Globus pallidus (tissue), 1 donor: ENCODE data around the gene ZNF597.

ENCODE experiments used
- DNase-seq: peaks from one replicate; pipeline ENCODE4 v3.0.0-alpha.2; 2015; ENCODE audit warnings: low spot score

The ZNF597 gene

GRCh38 chr16:3443108-3444031 lies at the start of gene ZNF597, which contains the start of gene NAA60:
Gene ZNF597, minus strand, starts transcription at chr16:3443504. Its CDS starts 351 bp downstream, at chr16:3443153.
Gene NAA60, plus strand, starts transcription at chr16:3443680. Its CDS starts 32,548 bp downstream, at chr16:3476228.
- peak; percentile 88 for DNase-seq

- DNase-seq = no peak
Measured at GRCh38 chr16:3492356-3492755, 49.1 kb upstream of the ZNF597 start.

- DNase-seq = no peak
Measured at GRCh38 chr16:3490911-3491629, 47.8 kb upstream of the ZNF597 start.

- no peak for DNase-seq
Measured at GRCh38 chr16:3488801-3489200, 45.5 kb upstream of the ZNF597 start.

GRCh38 chr16:3487521-3488410 lies 44.5 kb upstream of the ZNF597 start:
- no peak for DNase-seq

GRCh38 chr16:3486506-3487215 lies 43.4 kb upstream of the ZNF597 start:
- no peak for DNase-seq

- no peak for DNase-seq
Measured at GRCh38 chr16:3485821-3486505, 42.7 kb upstream of the ZNF597 start.

GRCh38 chr16:3485097-3485745 lies 41.9 kb upstream of the ZNF597 start:
- DNase-seq = no peak

GRCh38 chr16:3484318-3485096 lies 41.2 kb upstream of the ZNF597 start:
- DNase-seq = peak; percentile 64

GRCh38 chr16:3482659-3483241 lies 39.4 kb upstream of the ZNF597 start:
- no peak for DNase-seq

- no peak for DNase-seq
Measured at GRCh38 chr16:3481696-3482658, 38.7 kb upstream of the ZNF597 start.

- no peak for DNase-seq
Measured at GRCh38 chr16:3480901-3481695, 37.8 kb upstream of the ZNF597 start.

- DNase-seq = no peak
Measured at GRCh38 chr16:3479654-3480216, 36.4 kb upstream of the ZNF597 start.

- DNase-seq = no peak
Measured at GRCh38 chr16:3478242-3478925, 35.1 kb upstream of the ZNF597 start.

GRCh38 chr16:3476409-3476808 lies 33.1 kb upstream of the ZNF597 start:
- no peak for DNase-seq
